ENCODE results near the gene GSG1L2. TPM values are rescaled to one million over a fixed set of nuclear protein-coding genes. Genes with fewer than 3 reads are reported as not detected.

GSG1L2 gene
- total RNA-seq, 1 donor from 2014 or later, result not detected

GRCh38 chr17:9765322-9765721 lies 56.6 kb downstream of the GSG1L2 start:
- Histone ChIP-seq H4K20me1 (ENCODE audit: low read depth) (no peaks in the 10 kb centered on the region), H3K9me3 (ENCODE audit: low read depth) (no peaks in the 10 kb centered on the region), H3K27me3 (no peaks in the 10 kb centered on the region), H3K79me2 (ENCODE audit: low read depth) (no peaks in the 10 kb centered on the region), H3F3A (ENCODE audit: low read depth) (no peaks in the 10 kb centered on the region), H3K9ac (no peak overlapping the region), H3K27ac (no peak overlapping the region), H3K4me1 (no peaks in the 10 kb centered on the region), H3K36me3 (no peaks in the 10 kb centered on the region), H3K4me2 (no peak overlapping the region), H2AFZ (replicated peaks) (no peak overlapping the region), H3K4me3 (no peak overlapping the region)
- no peak for DNase-seq (ENCODE audit: low spot score)
- Mint-ChIP-seq H3K27me3 (ENCODE audit: insufficient read depth, low read depth) (peaks cover 7% of the 10 kb centered on the region), H3K4me1 (no peaks in the 10 kb centered on the region), H3K27ac (no peak overlapping the region), H3K36me3 (no peaks in the 10 kb centered on the region), H3K9me3 (no peaks in the 10 kb centered on the region), H3K4me3 (no peak overlapping the region)
- TF ChIP-seq CTCF (IDR thresholded peaks at IDR 0.05), result no peak
- TF ChIP-seq EZH2 (IDR thresholded peaks at IDR 0.05), result no peak
- no peak for TF ChIP-seq EZH2phosphoT487 (IDR thresholded peaks at IDR 0.05)

- Mint-ChIP-seq H3K27ac (no peak overlapping the region), H3K4me3 (no peak overlapping the region), H3K9me3 (no peaks in the 10 kb centered on the region), H3K36me3 (no peaks in the 10 kb centered on the region), H3K4me1 (no peaks in the 10 kb centered on the region), H3K27me3 (ENCODE audit: insufficient read depth, low read depth) (peaks cover 7% of the 10 kb centered on the region)
- DNase-seq (ENCODE audit: low spot score), result no peak
- H4K20me1 ChIP-seq (ENCODE audit: low read depth), result no peaks in the 10 kb centered on the region
- H3K4me2 ChIP-seq, result no peak overlapping the region
- H3K4me1 ChIP-seq, result no peaks in the 10 kb centered on the region
- H3K79me2 ChIP-seq (ENCODE audit: low read depth), result no peaks in the 10 kb centered on the region
- no peaks in the 10 kb centered on the region for H3K9me3 ChIP-seq (ENCODE audit: low read depth)
- no peak overlapping the region for H3K27ac ChIP-seq
- H3K27me3 ChIP-seq, result no peaks in the 10 kb centered on the region
- peak overlapping the region; percentile 42 for H2AFZ ChIP-seq (replicated peaks)
- no peaks in the 10 kb centered on the region for H3K36me3 ChIP-seq
- H3K9ac ChIP-seq, result no peak overlapping the region
- TF ChIP-seq EZH2phosphoT487 (IDR thresholded peaks at IDR 0.05) (no peak), CTCF (IDR thresholded peaks at IDR 0.05) (no peak), EZH2 (IDR thresholded peaks at IDR 0.05) (no peak)
- no peak overlapping the region for H3K4me3 ChIP-seq
- H3F3A ChIP-seq (ENCODE audit: low read depth), result no peaks in the 10 kb centered on the region
Measured at GRCh38 chr17:9763643-9764042, 58.2 kb downstream of the GSG1L2 start.

- no peaks in the 10 kb centered on the region for H4K20me1 ChIP-seq (ENCODE audit: low read depth)
- peaks cover 5% of the 10 kb centered on the region for H3K27me3 Mint-ChIP-seq (ENCODE audit: insufficient read depth, low read depth)
- no peak overlapping the region for H3K4me3 ChIP-seq
- H3K4me1 Mint-ChIP-seq, result no peaks in the 10 kb centered on the region
- H3K27ac ChIP-seq, result no peak overlapping the region
- no peak overlapping the region for H3K27ac Mint-ChIP-seq
- TF ChIP-seq EZH2phosphoT487 (IDR thresholded peaks at IDR 0.05) (no peak), EZH2 (IDR thresholded peaks at IDR 0.05) (no peak), CTCF (IDR thresholded peaks at IDR 0.05) (no peak)
- no peaks in the 10 kb centered on the region for H3K36me3 ChIP-seq
- no peak for DNase-seq (ENCODE audit: low spot score)
- H3K27me3 ChIP-seq, result no peaks in the 10 kb centered on the region
- H3K9ac ChIP-seq, result no peak overlapping the region
- H2AFZ ChIP-seq (replicated peaks), result no peak overlapping the region
- no peaks in the 10 kb centered on the region for H3K79me2 ChIP-seq (ENCODE audit: low read depth)
- no peak overlapping the region for H3K4me2 ChIP-seq
- H3K4me1 ChIP-seq, result no peaks in the 10 kb centered on the region
- H3K9me3 Mint-ChIP-seq, result no peaks in the 10 kb centered on the region
- H3K9me3 ChIP-seq (ENCODE audit: low read depth), result no peaks in the 10 kb centered on the region
- no peaks in the 10 kb centered on the region for H3K36me3 Mint-ChIP-seq
- H3F3A ChIP-seq (ENCODE audit: low read depth), result no peaks in the 10 kb centered on the region
- H3K4me3 Mint-ChIP-seq, result no peak overlapping the region
Measured at GRCh38 chr17:9760266-9760665, 61.6 kb downstream of the GSG1L2 start.

All from neural progenitor cell (in vitro differentiated cells).